ENCODE results near the gene SLC9A7.

GRCh38 chrX:46715997-46716396 lies 42.9 kb downstream of the SLC9A7 start:
- no peak for TF ChIP-seq POLR2A (IDR thresholded peaks at IDR 0.05; ENCODE audit: low read length)
- no peak for TF ChIP-seq GATA1 (IDR thresholded peaks at IDR 0.05; ENCODE audit: low read depth, low read length)

Measured in erythroblast (primary cell).